ENCODE data around the gene NLRP10. TPM values are rescaled to one million over a fixed set of nuclear protein-coding genes. Genes with fewer than 3 reads are reported as not detected.

NLRP10 gene
- total and polyA plus RNA-seq, 12 donors, result not detected

- DNase-seq (no peak), ATAC-seq (no peak)
- Histone ChIP-seq H3K27ac (no peak overlapping the region), H3K36me3 (peaks cover 0 to 19% (median 8%) of the 10 kb centered on the region in 9 donors), H3K4me3 (no peak overlapping the region), H3K27me3 (no peaks in the 10 kb centered on the region), H3K4me1 (no peaks in the 10 kb centered on the region), H3K9me3 (no peaks in the 10 kb centered on the region)
- intact Hi-C loops (cut with DNase I), result loop anchor here in 1 of 10 donors (10.0 kb wide), 1 partner anchor 561 kb away; no protein-coding TSS in a partner anchor
- 85 to 88% methylated on average over 2 of the region's 2 CpGs for WGBS, 2 donors
- no peak for TF ChIP-seq CTCF (IDR thresholded peaks at IDR 0.05)
Measured at GRCh38 chr11:8004008-8004407, 38.8 kb upstream of the NLRP10 start.

- no peak for TF ChIP-seq CTCF (IDR thresholded peaks at IDR 0.05)
- intact Hi-C loops (cut with DNase I), result loop anchor here in 1 of 10 donors (10.0 kb wide), 1 partner anchor 562 kb away; no protein-coding TSS in a partner anchor
- 73 to 78% methylated on average over 7 of the region's 7 CpGs for WGBS, 2 donors
- H3K4me3 ChIP-seq, result no peak overlapping the region
- peaks cover 0 to 27% (median 16%) of the 10 kb centered on the region in 9 donors for H3K36me3 ChIP-seq
- no peak overlapping the region for H3K27ac ChIP-seq
- no peaks in the 10 kb centered on the region for H3K4me1 ChIP-seq
- ATAC-seq (no peak), DNase-seq (no peak)
- no peaks in the 10 kb centered on the region for H3K27me3 ChIP-seq
- H3K9me3 ChIP-seq, result no peaks in the 10 kb centered on the region
Measured at GRCh38 chr11:8003187-8003586, 37.9 kb upstream of the NLRP10 start.

- ATAC-seq (no peak), DNase-seq (no peak)
- Histone ChIP-seq H3K4me3 (no peak overlapping the region), H3K27me3 (no peaks in the 10 kb centered on the region), H3K9me3 (no peaks in the 10 kb centered on the region), H3K36me3 (peaks cover 0 to 32% (median 21%) of the 10 kb centered on the region in 9 donors), H3K27ac (no peak overlapping the region), H3K4me1 (no peaks in the 10 kb centered on the region)
- intact Hi-C loops (cut with DNase I), result loop anchor here in 1 of 10 donors (10.0 kb wide), 1 partner anchor 562 kb away; no protein-coding TSS in a partner anchor
- TF ChIP-seq CTCF (IDR thresholded peaks at IDR 0.05), result no peak
- 56 to 77% methylated on average over 1 of the region's 1 CpG for WGBS, 2 donors
Measured at GRCh38 chr11:8002676-8003075, 37.4 kb upstream of the NLRP10 start.

GRCh38 chr11:8000390-8000789 is 35.1 kb upstream of the NLRP10 start:
- Histone ChIP-seq H3K4me1 (peaks cover 0 to 2% (median 0%) of the 10 kb centered on the region in 9 donors), H3K4me3 (no peak overlapping the region), H3K36me3 (peaks cover 0 to 55% (median 41%) of the 10 kb centered on the region in 9 donors), H3K9me3 (no peaks in the 10 kb centered on the region), H3K27ac (no peak overlapping the region), H3K27me3 (no peaks in the 10 kb centered on the region)
- WGBS, 2 donors, result 72 to 85% methylated on average over 5 of the region's 5 CpGs
- DNase-seq (no peak), ATAC-seq (no peak)
- intact Hi-C loops (cut with DNase I), result loop anchor here in 1 of 10 donors (10.0 kb wide), 1 partner anchor 564 kb away; no protein-coding TSS in a partner anchor
- no peak for TF ChIP-seq CTCF (IDR thresholded peaks at IDR 0.05)
